ENCODE data around the gene ADCY6. TPM values are rescaled to one million over a fixed set of nuclear protein-coding genes. Genes with fewer than 3 reads are reported as not detected.

ADCY6 gene
- total RNA-seq, 1 donor from 2014 or later = 28.9 TPM

- Histone ChIP-seq H3K27ac (ENCODE audit: low read depth, low read length) (no peak overlapping the region), H3K9me3 (ENCODE audit: insufficient read depth, low read depth, low read length) (no peaks in the 10 kb centered on the region), H2AFZ (ENCODE audit: low read depth, low read length) (no peak overlapping the region), H3K36me3 (ENCODE audit: insufficient read depth, low read length) (no peaks in the 10 kb centered on the region), H3K27me3 (ENCODE audit: insufficient read depth, low read length) (no peaks in the 10 kb centered on the region), H3K9ac (ENCODE audit: low read length) (no peak overlapping the region), H4K20me1 (ENCODE audit: insufficient read depth, low read length) (no peaks in the 10 kb centered on the region), H3K4me2 (ENCODE audit: low read length) (no peak overlapping the region), H3K79me2 (ENCODE audit: insufficient read depth, low read length) (no peaks in the 10 kb centered on the region), H3K4me1 (ENCODE audit: insufficient read depth, low read length) (no peaks in the 10 kb centered on the region), H3K4me3 (ENCODE audit: insufficient read depth, low read depth, low read length) (no peak overlapping the region)
- Mint-ChIP-seq H3K4me1 (ENCODE audit: low read depth, unreplicated experiment) (no peaks in the 10 kb centered on the region), H3K4me3 (ENCODE audit: unreplicated experiment) (no peak overlapping the region), H3K27me3 (ENCODE audit: low read depth, unreplicated experiment) (peaks cover 11% of the 10 kb centered on the region), H3K27ac (ENCODE audit: unreplicated experiment) (no peak overlapping the region), H3K36me3 (ENCODE audit: low read depth, unreplicated experiment) (no peaks in the 10 kb centered on the region), H3K9me3 (ENCODE audit: unreplicated experiment) (no peaks in the 10 kb centered on the region)
- no peak for FAIRE-seq
- TF ChIP-seq EZH2 (IDR thresholded peaks at IDR 0.05; ENCODE audit: insufficient read depth, low read length) (no peak), CTCF (IDR thresholded peaks at IDR 0.05; ENCODE audit: insufficient read depth, low read depth, low read length) (no peak)
- no peak for DNase-seq (ENCODE audit: low read depth)
These were observed 30.2 kb downstream of the ADCY6 start for GRCh38 chr12:48758737-48759136.

GRCh38 chr12:48758186-48758585 is 30.7 kb downstream of the ADCY6 start:
- Mint-ChIP-seq H3K27me3 (ENCODE audit: low read depth, unreplicated experiment) (peaks cover 14% of the 10 kb centered on the region), H3K36me3 (ENCODE audit: low read depth, unreplicated experiment) (no peaks in the 10 kb centered on the region), H3K27ac (ENCODE audit: unreplicated experiment) (no peak overlapping the region), H3K4me3 (ENCODE audit: unreplicated experiment) (no peak overlapping the region), H3K9me3 (ENCODE audit: unreplicated experiment) (no peaks in the 10 kb centered on the region), H3K4me1 (ENCODE audit: low read depth, unreplicated experiment) (no peaks in the 10 kb centered on the region)
- no peaks in the 10 kb centered on the region for H3K9me3 ChIP-seq (ENCODE audit: insufficient read depth, low read depth, low read length)
- H3K36me3 ChIP-seq (ENCODE audit: insufficient read depth, low read length) = no peaks in the 10 kb centered on the region
- no peak overlapping the region for H3K9ac ChIP-seq (ENCODE audit: low read length)
- no peaks in the 10 kb centered on the region for H3K27me3 ChIP-seq (ENCODE audit: insufficient read depth, low read length)
- no peak overlapping the region for H3K4me2 ChIP-seq (ENCODE audit: low read length)
- no peak overlapping the region for H2AFZ ChIP-seq (ENCODE audit: low read depth, low read length)
- peaks cover 2% of the 10 kb centered on the region for H4K20me1 ChIP-seq (ENCODE audit: insufficient read depth, low read length)
- DNase-seq (ENCODE audit: low read depth) (no peak), FAIRE-seq (no peak)
- TF ChIP-seq CTCF (IDR thresholded peaks at IDR 0.05; ENCODE audit: insufficient read depth, low read depth, low read length) = no peak
- TF ChIP-seq EZH2 (IDR thresholded peaks at IDR 0.05; ENCODE audit: insufficient read depth, low read length) = no peak
- no peak overlapping the region for H3K27ac ChIP-seq (ENCODE audit: low read depth, low read length)
- no peaks in the 10 kb centered on the region for H3K79me2 ChIP-seq (ENCODE audit: insufficient read depth, low read length)
- H3K4me3 ChIP-seq (ENCODE audit: insufficient read depth, low read depth, low read length) = no peak overlapping the region
- H3K4me1 ChIP-seq (ENCODE audit: insufficient read depth, low read length) = no peaks in the 10 kb centered on the region

- no peak for TF ChIP-seq CTCF (IDR thresholded peaks at IDR 0.05; ENCODE audit: insufficient read depth, low read depth, low read length)
- no peak for TF ChIP-seq EZH2 (IDR thresholded peaks at IDR 0.05; ENCODE audit: insufficient read depth, low read length)
- Histone ChIP-seq H4K20me1 (ENCODE audit: insufficient read depth, low read length) (peaks cover 3% of the 10 kb centered on the region), H3K9ac (ENCODE audit: low read length) (no peak overlapping the region), H3K79me2 (ENCODE audit: insufficient read depth, low read length) (no peaks in the 10 kb centered on the region), H3K27me3 (ENCODE audit: insufficient read depth, low read length) (no peaks in the 10 kb centered on the region), H3K36me3 (ENCODE audit: insufficient read depth, low read length) (no peaks in the 10 kb centered on the region), H3K4me2 (ENCODE audit: low read length) (no peak overlapping the region), H3K4me3 (ENCODE audit: insufficient read depth, low read depth, low read length) (no peak overlapping the region), H2AFZ (ENCODE audit: low read depth, low read length) (no peak overlapping the region), H3K27ac (ENCODE audit: low read depth, low read length) (no peak overlapping the region), H3K9me3 (ENCODE audit: insufficient read depth, low read depth, low read length) (no peaks in the 10 kb centered on the region), H3K4me1 (ENCODE audit: insufficient read depth, low read length) (no peaks in the 10 kb centered on the region)
- Mint-ChIP-seq H3K27ac (ENCODE audit: unreplicated experiment) (no peak overlapping the region), H3K27me3 (ENCODE audit: low read depth, unreplicated experiment) (peaks cover 22% of the 10 kb centered on the region), H3K36me3 (ENCODE audit: low read depth, unreplicated experiment) (no peaks in the 10 kb centered on the region), H3K4me3 (ENCODE audit: unreplicated experiment) (no peak overlapping the region), H3K9me3 (ENCODE audit: unreplicated experiment) (no peaks in the 10 kb centered on the region), H3K4me1 (ENCODE audit: low read depth, unreplicated experiment) (peaks cover 3% of the 10 kb centered on the region)
- FAIRE-seq (no peak), DNase-seq (ENCODE audit: low read depth) (no peak)
These were observed 38.0 kb downstream of the ADCY6 start for GRCh38 chr12:48750769-48751356.
